HG03066 (cell line): ENCODE results near the gene NAA35.

Experiments
- ATAC-seq: cut with Tn5 transposase; IDR thresholded peaks from one replicate; pipeline ENCODE4 v1.9.1; 2021; ENCODE audit warnings: low read depth; ENCODE audit not compliant: unreplicated experiment

The NAA35 gene

DNA sequence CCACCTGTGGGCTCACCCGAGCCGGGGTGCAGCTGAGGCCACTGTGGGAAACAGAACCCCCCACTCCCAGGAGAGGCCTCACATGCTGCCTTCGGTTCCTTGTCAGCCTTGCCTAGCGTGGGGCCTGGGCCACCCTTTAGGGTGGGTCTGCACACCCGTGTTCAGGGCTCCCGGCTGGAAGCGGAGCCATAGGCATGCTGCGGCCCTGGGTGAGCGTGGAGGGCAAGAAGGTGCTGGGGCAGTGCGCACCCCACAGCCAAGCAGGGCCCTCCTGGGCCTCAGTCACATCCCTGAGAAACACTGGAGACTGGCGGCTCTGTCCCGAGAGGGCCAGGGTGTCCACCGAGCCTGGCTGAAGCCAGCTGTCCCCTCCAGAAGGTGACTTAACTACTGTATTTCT lies 116.5 kb downstream of the NAA35 start:
- ATAC-seq, result no peak

DNA sequence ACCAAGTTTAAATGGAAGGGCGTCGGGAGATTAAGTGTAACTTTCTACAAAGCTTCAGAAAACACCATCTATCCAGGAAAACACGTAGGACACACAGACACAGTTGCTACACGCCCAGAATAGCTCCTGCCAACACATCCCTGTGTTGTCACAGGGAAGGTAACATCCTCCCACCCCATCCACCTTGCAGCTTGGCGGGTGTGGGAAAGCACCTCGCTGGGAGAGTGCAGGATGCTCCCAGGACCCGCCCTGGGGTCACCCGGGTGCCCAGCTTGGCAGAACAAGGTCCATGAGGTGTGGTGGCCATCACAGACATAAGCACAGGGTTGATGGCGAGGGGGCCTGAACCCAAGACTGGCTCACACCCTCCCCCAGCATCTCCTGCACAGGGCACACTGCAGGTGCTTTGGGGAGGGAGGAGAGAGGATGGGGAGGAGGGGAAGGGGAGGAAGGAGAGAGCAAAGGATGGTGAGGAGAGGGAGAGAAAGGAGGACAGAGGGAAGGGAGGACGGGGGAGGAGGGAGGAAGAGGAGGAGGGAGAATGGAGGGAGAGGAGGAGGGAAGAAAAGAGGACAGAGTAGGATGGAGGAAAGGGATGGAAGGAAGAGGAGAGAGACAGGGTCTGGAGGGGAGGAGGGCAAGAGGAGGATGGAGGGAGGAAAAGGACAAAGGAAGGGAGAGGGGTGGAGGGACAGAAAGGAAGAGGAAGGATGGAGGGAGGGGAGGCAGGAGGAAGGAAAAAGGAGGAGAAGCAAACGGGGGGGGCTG lies 121.2 kb downstream of the NAA35 start:
- ATAC-seq, result no peak

DNA sequence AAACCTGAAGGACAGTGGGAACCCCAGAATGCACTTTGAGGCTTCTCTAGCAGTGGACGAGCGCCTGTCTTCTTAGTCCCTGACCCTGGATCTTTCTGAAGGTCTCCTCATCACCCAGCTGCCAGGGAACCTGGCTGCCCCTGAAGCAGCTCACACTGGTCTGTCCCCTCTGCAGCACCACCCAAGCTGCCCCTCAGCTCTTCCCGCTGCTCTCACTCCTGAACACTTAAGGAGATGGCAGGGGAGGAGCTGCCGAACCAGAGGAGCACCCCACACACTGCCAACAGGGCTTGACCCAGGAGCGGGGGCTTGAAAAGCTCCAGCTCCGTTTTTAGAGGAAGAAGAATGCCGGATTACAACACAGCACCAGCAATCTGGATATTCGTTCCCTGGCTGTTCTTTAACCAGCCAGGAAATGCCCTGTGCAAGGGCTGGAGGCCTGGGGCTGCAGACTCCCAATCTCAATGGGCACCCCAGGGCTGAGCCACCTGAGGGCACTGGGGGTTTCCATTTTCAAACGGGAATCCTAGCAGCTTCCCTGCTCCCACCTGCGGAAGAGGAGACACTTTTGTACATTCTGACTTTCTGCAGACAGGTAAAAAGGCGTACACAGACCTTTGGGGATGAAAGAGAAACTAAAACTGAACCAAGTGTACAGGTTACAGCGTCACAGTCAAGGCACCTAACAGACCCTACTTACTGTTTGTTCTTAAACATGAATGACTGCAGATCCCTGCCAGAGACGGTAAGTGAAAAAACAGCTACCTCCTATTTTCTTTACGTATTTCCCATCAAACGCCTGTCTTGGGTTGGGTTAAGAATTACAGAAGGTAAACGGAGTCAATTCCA lies 122.1 kb downstream of the NAA35 start:
- ATAC-seq, result no peak

DNA sequence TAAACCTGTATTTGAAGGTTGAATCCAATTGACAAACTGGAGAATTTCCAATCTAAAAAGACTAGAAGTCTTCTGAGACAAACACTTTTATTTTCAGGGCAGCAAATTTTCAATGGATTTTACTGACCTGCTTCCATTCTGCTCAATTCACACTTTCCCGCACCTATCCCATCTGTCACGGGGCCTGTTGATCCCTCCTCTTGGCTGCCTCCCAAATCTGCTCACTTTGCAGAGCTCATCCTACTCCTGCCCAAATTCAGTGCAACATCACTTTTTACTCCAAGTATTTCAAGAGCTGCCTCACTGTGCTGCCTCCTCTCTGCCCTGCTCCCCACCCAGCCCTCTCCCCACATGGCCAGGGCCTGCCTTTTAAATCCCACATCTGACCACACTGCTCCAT lies 123.3 kb downstream of the NAA35 start:
- ATAC-seq, result no peak

DNA sequence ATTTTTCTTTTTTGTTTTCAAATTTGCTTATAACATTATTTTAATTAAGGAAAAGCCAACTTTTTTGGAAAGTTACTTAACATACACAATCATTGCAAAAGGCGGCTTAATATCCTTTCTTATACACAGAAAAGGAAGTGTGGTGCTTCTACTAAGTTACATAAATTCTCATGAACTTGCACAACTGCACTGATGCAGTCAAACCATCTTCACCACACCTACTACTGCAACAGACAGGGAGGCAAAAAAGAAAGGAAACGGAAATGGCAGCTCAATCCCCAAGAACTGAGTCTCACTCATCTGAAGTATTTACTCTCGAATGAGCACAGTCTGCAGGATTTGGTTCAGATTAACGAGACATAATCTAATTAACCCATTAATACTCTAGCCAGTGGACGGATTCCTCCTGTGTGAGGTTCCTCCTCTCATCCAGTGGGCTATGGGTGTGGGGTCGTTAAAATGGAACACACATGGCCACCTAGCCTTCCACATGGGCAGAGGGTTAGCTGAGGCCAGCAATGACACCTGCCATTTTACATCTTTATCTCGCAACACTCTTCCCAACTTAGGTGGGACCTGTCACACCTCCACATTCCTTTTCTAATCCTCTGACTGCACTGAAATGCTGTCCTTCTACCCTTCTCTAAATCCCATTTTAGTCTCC lies 128.4 kb downstream of the NAA35 start:
- ATAC-seq, result no peak
